ENCODE measurements around the gene EFCAB10. TPM values are rescaled to one million over a fixed set of nuclear protein-coding genes. Genes with fewer than 3 reads are reported as not detected.

Gene EFCAB10
- polyA plus RNA-seq, 1 of the 3 experiments (the other 2 are of a cell fraction) = 0.51 TPM

DNA sequence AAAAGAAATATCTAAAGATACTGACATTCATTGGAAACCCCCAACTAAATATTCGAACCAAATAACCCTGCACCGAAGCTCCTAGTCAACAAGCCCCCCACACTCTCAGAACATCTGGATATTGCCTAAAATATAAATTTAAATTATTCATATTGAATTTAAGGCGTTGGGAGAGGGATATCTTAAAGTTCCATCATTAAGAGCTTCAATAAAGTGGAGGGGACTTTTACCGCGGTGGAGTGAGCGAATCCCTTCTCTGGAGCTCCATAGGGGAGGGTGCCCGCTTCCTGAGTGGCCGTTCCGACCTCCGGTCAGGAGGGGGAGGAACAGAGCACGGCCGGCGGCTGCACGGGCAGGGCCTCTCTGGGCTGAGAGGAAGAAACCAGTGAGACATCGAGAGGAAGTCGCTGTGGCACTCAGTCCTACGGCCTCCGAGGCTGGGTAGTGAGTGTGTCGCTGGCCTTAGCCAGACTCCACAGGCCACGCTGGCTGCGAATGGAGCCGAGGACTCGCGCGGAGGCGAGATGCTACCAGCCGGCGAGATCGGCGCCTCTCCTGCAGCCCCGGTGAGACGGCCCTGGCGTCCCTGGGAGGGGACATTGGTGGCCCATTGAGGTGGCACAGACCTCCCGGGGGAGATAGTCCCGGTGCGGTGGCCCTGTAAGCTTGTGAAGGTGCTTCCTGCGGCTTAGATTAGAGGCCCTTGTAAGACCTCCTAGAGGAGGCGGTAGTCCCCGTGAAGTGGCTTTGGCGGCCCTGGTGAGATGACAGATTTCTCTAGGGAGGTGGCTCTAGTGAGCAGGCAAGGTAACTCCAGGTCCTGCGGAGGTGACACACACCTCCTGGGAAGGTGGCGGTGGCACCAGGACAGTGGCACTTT is 49.3 kb downstream of the EFCAB10 start, which contains the start of gene RINT1 (continued):
- TF ChIP-seq, protein P1, sequence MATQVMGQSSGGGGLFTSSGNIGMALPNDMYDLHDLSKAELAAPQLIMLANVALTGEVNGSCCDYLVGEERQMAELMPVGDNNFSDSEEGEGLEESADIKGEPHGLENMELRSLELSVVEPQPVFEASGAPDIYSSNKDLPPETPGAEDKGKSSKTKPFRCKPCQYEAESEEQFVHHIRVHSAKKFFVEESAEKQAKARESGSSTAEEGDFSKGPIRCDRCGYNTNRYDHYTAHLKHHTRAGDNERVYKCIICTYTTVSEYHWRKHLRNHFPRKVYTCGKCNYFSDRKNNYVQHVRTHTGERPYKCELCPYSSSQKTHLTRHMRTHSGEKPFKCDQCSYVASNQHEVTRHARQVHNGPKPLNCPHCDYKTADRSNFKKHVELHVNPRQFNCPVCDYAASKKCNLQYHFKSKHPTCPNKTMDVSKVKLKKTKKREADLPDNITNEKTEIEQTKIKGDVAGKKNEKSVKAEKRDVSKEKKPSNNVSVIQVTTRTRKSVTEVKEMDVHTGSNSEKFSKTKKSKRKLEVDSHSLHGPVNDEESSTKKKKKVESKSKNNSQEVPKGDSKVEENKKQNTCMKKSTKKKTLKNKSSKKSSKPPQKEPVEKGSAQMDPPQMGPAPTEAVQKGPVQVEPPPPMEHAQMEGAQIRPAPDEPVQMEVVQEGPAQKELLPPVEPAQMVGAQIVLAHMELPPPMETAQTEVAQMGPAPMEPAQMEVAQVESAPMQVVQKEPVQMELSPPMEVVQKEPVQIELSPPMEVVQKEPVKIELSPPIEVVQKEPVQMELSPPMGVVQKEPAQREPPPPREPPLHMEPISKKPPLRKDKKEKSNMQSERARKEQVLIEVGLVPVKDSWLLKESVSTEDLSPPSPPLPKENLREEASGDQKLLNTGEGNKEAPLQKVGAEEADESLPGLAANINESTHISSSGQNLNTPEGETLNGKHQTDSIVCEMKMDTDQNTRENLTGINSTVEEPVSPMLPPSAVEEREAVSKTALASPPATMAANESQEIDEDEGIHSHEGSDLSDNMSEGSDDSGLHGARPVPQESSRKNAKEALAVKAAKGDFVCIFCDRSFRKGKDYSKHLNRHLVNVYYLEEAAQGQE (IDR thresholded peaks at IDR 0.05; ENCODE audit: low read depth, low read length) = peak; percentile 66
- TF ChIP-seq RAD21 (IDR thresholded peaks at IDR 0.05; ENCODE audit: low read length) (peak; percentile 35), GATA2 (CRISPR knock-in tag; IDR thresholded peaks at IDR 0.05) (peak; percentile 22; the same call in 1 of the 2 replicates), NRF1 (IDR thresholded peaks at IDR 0.05; ENCODE audit: low read depth, low read length) (no peak), FOXJ3 (CRISPR knock-in tag; IDR thresholded peaks at IDR 0.05) (no peak), FOXM1 (IDR thresholded peaks at IDR 0.05; ENCODE audit: low read depth) (0 out of 2 replicates have a peak, but pooled peaks have one; percentile 22)
- TF ChIP-seq, protein P2, sequence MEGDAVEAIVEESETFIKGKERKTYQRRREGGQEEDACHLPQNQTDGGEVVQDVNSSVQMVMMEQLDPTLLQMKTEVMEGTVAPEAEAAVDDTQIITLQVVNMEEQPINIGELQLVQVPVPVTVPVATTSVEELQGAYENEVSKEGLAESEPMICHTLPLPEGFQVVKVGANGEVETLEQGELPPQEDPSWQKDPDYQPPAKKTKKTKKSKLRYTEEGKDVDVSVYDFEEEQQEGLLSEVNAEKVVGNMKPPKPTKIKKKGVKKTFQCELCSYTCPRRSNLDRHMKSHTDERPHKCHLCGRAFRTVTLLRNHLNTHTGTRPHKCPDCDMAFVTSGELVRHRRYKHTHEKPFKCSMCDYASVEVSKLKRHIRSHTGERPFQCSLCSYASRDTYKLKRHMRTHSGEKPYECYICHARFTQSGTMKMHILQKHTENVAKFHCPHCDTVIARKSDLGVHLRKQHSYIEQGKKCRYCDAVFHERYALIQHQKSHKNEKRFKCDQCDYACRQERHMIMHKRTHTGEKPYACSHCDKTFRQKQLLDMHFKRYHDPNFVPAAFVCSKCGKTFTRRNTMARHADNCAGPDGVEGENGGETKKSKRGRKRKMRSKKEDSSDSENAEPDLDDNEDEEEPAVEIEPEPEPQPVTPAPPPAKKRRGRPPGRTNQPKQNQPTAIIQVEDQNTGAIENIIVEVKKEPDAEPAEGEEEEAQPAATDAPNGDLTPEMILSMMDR (IDR thresholded peaks at IDR 0.05) = peak; percentile 91

DNA sequence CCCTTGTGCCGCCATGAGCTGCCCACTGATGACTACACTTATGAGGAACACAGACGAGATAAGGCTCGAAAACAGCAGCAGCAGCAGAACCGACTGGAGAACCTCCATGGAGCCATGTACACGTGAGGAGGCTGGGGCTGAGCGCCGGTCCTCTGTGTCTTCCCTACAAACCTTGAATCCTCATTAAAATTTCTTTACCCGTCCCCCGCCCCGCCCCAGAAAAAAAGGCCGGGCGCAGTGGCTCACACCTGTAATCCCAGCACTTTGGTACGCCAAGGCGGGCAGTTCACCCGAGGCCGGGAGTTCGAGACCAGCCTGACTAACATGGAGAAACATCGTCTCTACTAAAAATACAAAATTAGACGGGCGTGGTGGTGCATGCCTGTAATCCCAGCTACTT is 50.7 kb downstream of the EFCAB10 start:
- TF ChIP-seq RAD21 (IDR thresholded peaks at IDR 0.05; ENCODE audit: low read length) (no peak), RFX5 (IDR thresholded peaks at IDR 0.05; ENCODE audit: low read length) (no peak), TAF1 (IDR thresholded peaks at IDR 0.05; ENCODE audit: borderline replicate concordance, low read depth, low read length) (no peak), NRF1 (IDR thresholded peaks at IDR 0.05; ENCODE audit: low read depth, low read length) (no peak), SMC3 (IDR thresholded peaks at IDR 0.05; ENCODE audit: low read depth, low read length) (no peak), NFIC (IDR thresholded peaks at IDR 0.05; ENCODE audit: borderline replicate concordance) (no peak)
- TF ChIP-seq, protein P2 (IDR thresholded peaks at IDR 0.05) = no peak
- no peaks in the 10 kb centered on the region for H3K27me3 ChIP-seq (ENCODE audit: insufficient read depth)
- ChIA-PET POLR2A (no interaction called here), CTCF (interaction anchor here (1.5 to 1.7 kb wide), 2 partner anchors 59 to 72 kb away, joined by 5 to 7 read pairs; no protein-coding TSS in a partner anchor)
- no peaks in the 10 kb centered on the region for H3F3A ChIP-seq (replicated peaks; ENCODE audit: insufficient read depth)
- peaks cover 34% of the 10 kb centered on the region for H3K79me2 ChIP-seq (ENCODE audit: insufficient read depth)
- no peak overlapping the region for H3K4me2 ChIP-seq
- peaks cover 4 to 7% of the 10 kb centered on the region in 2 experiments; a peak in 2 of 4 replicates for H3K4me1 ChIP-seq (ENCODE audit: control insufficient read depth in 1 of 2, insufficient read depth in 2 of 2, low read depth in 1 of 2, low read length in 1 of 2)
- H4K20me1 ChIP-seq (ENCODE audit: insufficient read depth) = no peaks in the 10 kb centered on the region
- H2AFZ ChIP-seq (ENCODE audit: low read depth) = no peak overlapping the region
- peaks cover 4 to 7% of the 10 kb centered on the region in 2 experiments for H3K36me3 ChIP-seq (replicated peaks in 1 of 2; ENCODE audit: control insufficient read depth in 1 of 2, insufficient read depth in 2 of 2, low read length in 1 of 2)
- DNase-seq = no peak
- WGBS (ENCODE audit: low lambda C conversion rate) = 96% methylated on average over 20 of the region's 20 CpGs
- H3K9ac ChIP-seq = no peak overlapping the region
- H3K9me2 ChIP-seq = no peaks in the 10 kb centered on the region
- H3K4me3 ChIP-seq (ENCODE audit: low read depth in 2 of 2, low read length in 1 of 2) = no peak overlapping the region
- H3K9me3 ChIP-seq = no peaks in the 10 kb centered on the region
- H3K27ac ChIP-seq (ENCODE audit: low read depth in 2 of 2, low read length in 1 of 2) = no peak overlapping the region

All from SK-N-SH (cell line).